GM11168 (cell line): ENCODE results near the gene CARD10.

Source experiments
- in situ Hi-C: fragments of 300-500 bp; cut with MboI; formaldehyde crosslinking; loops from one replicate; pipeline ENCODE4 v1.12.0; 2022; ENCODE audit warnings: low sequenced_read_pairs; ENCODE audit not compliant: unreplicated experiment

CARD10 gene

GRCh38 chr22:37488337-37489135 lies 30.7 kb downstream of the CARD10 start:
- in situ Hi-C loops = no loop called here

GRCh38 chr22:37487571-37487970 lies 31.6 kb downstream of the CARD10 start:
- in situ Hi-C loops = no loop called here

GRCh38 chr22:37487129-37487528 lies 32.1 kb downstream of the CARD10 start:
- in situ Hi-C loops = no loop called here

GRCh38 chr22:37486224-37486845 lies 32.9 kb downstream of the CARD10 start, which contains the start of gene MFNG:
TSS of gene MFNG (minus strand) at chr22:37486384. CDS start at chr22:37486177, 207 bp downstream.
- in situ Hi-C loops = no loop called here

GRCh38 chr22:37485395-37486223 lies 33.6 kb downstream of the CARD10 start:
- in situ Hi-C loops = no loop called here

GRCh38 chr22:37484480-37485394 lies 34.5 kb downstream of the CARD10 start:
- in situ Hi-C loops = no loop called here

- in situ Hi-C loops = no loop called here
Measured at GRCh38 chr22:37483050-37483449, 36.2 kb downstream of the CARD10 start.

- in situ Hi-C loops = no loop called here
Measured at GRCh38 chr22:37482244-37482643, 37.0 kb downstream of the CARD10 start.

GRCh38 chr22:37481347-37481907 lies 37.8 kb downstream of the CARD10 start:
- in situ Hi-C loops = no loop called here

GRCh38 chr22:37480387-37481346 lies 38.5 kb downstream of the CARD10 start:
- in situ Hi-C loops = no loop called here

- in situ Hi-C loops = no loop called here
Measured at GRCh38 chr22:37479196-37479595, 40.0 kb downstream of the CARD10 start.

- in situ Hi-C loops = no loop called here
Measured at GRCh38 chr22:37476389-37477329, 42.6 kb downstream of the CARD10 start.

GRCh38 chr22:37474447-37475090 lies 44.6 kb downstream of the CARD10 start:
- in situ Hi-C loops = no loop called here

GRCh38 chr22:37473437-37473946 lies 45.7 kb downstream of the CARD10 start:
- in situ Hi-C loops = no loop called here

GRCh38 chr22:37472418-37473006 lies 46.7 kb downstream of the CARD10 start:
- in situ Hi-C loops = no loop called here

GRCh38 chr22:37471727-37472417 lies 47.3 kb downstream of the CARD10 start:
- in situ Hi-C loops = no loop called here
